PFSK-1 (cell line): ENCODE results near the gene RPS27L.

ENCODE experiments used
- FOXP2 ChIP-seq: optimal IDR thresholded peaks from 2 replicates; pipeline ENCODE3; 2011; ENCODE audit warnings: borderline replicate concordance, control low read depth, inconsistent platforms; ENCODE audit not compliant: insufficient read depth; ENCODE audit errors: extremely low read length, extremely low read depth
- POLR2AphosphoS5 ChIP-seq: IDR thresholded peaks from 2 replicates; pipeline ENCODE4 v1.6.1; 2012; ENCODE audit warnings: low read depth, mild to moderate bottlenecking, control low read depth, low read length, moderate library complexity
- SIN3A ChIP-seq: IDR thresholded peaks from 2 replicates; pipeline ENCODE4 v1.6.1; 2012; ENCODE audit warnings: mild to moderate bottlenecking, low read length, moderate library complexity, borderline replicate concordance; ENCODE audit not compliant: insufficient read depth
- TF ChIP-seq, protein P1 (sequence below), 2 experiments: IDR thresholded peaks; 2 replicates each; pipeline versions ENCODE4 v1.6.1 to v1.8.0; 2011 to 2012; ENCODE audit warnings: low read depth in 2 of 2, low read length in 2 of 2, control low read depth in 1 of 2, inconsistent platforms in 1 of 2, mild to moderate bottlenecking in 1 of 2, moderate library complexity in 1 of 2; ENCODE audit not compliant: insufficient read depth in 1 of 2

DNA sequence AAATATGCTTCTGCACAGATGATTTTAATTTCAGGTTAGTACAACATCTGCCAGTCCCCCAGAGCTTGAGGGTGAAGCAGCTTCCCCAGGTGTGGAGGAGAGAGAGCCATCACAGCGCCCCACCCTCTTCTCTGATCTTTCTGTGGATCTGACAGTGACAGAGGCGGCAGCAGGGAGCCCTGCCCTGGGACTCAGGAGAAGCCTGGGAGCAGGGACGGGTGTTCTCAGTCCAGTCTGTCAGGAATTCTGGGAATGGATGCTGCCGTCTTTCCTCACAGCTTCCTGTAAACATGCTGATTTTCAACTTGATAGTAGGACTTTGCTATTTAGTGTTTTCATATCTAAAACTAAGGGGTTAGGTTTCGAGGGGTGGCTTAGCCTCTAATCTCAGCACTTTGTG, 20.8 kb upstream of the RPS27L start:
- TF ChIP-seq, protein P1, sequence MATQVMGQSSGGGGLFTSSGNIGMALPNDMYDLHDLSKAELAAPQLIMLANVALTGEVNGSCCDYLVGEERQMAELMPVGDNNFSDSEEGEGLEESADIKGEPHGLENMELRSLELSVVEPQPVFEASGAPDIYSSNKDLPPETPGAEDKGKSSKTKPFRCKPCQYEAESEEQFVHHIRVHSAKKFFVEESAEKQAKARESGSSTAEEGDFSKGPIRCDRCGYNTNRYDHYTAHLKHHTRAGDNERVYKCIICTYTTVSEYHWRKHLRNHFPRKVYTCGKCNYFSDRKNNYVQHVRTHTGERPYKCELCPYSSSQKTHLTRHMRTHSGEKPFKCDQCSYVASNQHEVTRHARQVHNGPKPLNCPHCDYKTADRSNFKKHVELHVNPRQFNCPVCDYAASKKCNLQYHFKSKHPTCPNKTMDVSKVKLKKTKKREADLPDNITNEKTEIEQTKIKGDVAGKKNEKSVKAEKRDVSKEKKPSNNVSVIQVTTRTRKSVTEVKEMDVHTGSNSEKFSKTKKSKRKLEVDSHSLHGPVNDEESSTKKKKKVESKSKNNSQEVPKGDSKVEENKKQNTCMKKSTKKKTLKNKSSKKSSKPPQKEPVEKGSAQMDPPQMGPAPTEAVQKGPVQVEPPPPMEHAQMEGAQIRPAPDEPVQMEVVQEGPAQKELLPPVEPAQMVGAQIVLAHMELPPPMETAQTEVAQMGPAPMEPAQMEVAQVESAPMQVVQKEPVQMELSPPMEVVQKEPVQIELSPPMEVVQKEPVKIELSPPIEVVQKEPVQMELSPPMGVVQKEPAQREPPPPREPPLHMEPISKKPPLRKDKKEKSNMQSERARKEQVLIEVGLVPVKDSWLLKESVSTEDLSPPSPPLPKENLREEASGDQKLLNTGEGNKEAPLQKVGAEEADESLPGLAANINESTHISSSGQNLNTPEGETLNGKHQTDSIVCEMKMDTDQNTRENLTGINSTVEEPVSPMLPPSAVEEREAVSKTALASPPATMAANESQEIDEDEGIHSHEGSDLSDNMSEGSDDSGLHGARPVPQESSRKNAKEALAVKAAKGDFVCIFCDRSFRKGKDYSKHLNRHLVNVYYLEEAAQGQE (IDR thresholded peaks at IDR 0.05; ENCODE audit: insufficient read depth in 1 of 2, low read depth in 2 of 2, low read length in 2 of 2): no peak
- TF ChIP-seq POLR2AphosphoS5 (no peak), FOXP2 (no peak), SIN3A (no peak)
